AG09319 (cell line): ENCODE results near the gene HES4.

Experiments
- DNase-seq: peaks from one replicate; pipeline ENCODE4 v3.0.0-alpha.2; 2010; ENCODE audit warnings: low read depth; ENCODE audit errors: extremely low read depth
- CTCF ChIP-seq: IDR thresholded peaks from 2 replicates; pipeline ENCODE4 v1.5.1; 2011; ENCODE audit warnings: low read depth, mild to moderate bottlenecking, inconsistent platforms, low read length, moderate library complexity

HES4 gene

GRCh38 chr1:1044455-1045078, 44.7 kb upstream of the HES4 start:
- no peak for TF ChIP-seq CTCF

GRCh38 chr1:1043921-1044320, 44.0 kb upstream of the HES4 start:
- DNase-seq, result no peak
- no peak for TF ChIP-seq CTCF

More at GRCh38 chr1:1044455-1045078, 44.7 kb upstream of the HES4 start:
- no peak for DNase-seq

GRCh38 chr1:1043411-1043810, 43.5 kb upstream of the HES4 start:
- no peak for DNase-seq
- TF ChIP-seq CTCF, result no peak

GRCh38 chr1:1042835-1043234, 42.9 kb upstream of the HES4 start:
- TF ChIP-seq CTCF, result no peak
- DNase-seq, result no peak

GRCh38 chr1:1041873-1042272, 42.0 kb upstream of the HES4 start:
- no peak for TF ChIP-seq CTCF
- no peak for DNase-seq

- TF ChIP-seq CTCF, result no peak
- DNase-seq, result no peak
Measured at GRCh38 chr1:1041092-1041523, 41.2 kb upstream of the HES4 start.

GRCh38 chr1:1040004-1040991, 40.4 kb upstream of the HES4 start:
- TF ChIP-seq CTCF, result peak; percentile 4
- peak; percentile 49 for DNase-seq
